K562 (cell line): ENCODE measurements around the gene SNAPC3. TPM values are rescaled to one million over a fixed set of nuclear protein-coding genes. Genes with fewer than 3 reads are reported as not detected.
A peak's percentile ranks its signal among the peaks of the same experiment; 100 is the strongest.

Source experiments
- CBFA2T2 ChIP-seq: fragments of 450-650 bp; conservative IDR thresholded peaks from 2 replicates; pipeline ENCODE4 v1.6.1; 2017; ENCODE audit warnings: mild to moderate bottlenecking
- ELF4 ChIP-seq: fragments of 450-650 bp; formaldehyde crosslinking; IDR thresholded peaks from 2 replicates; pipeline ENCODE4 v1.4.0; 2022; ENCODE audit warnings: missing genetic modification characterization
- GATA2 ChIP-seq: sonication (generic); formaldehyde crosslinking; IDR thresholded peaks from 2 replicates; pipeline ENCODE4 v1.4.0; 2020; ENCODE audit warnings: mild to moderate bottlenecking, missing genetic modification reagents
- MXI1 ChIP-seq: IDR thresholded peaks from 2 replicates; pipeline ENCODE4 v1.6.1; 2011; ENCODE audit warnings: low read depth, mild to moderate bottlenecking, improper control_type of control experiment, low read length
- NCOA6 ChIP-seq: fragments of 450-650 bp; IDR thresholded peaks from 2 replicates; pipeline ENCODE4 v1.6.1; 2017; ENCODE audit warnings: mild to moderate bottlenecking
- NFE2 ChIP-seq: IDR thresholded peaks from 2 replicates; pipeline ENCODE4 v1.6.1; 2014; ENCODE audit warnings: antibody characterized with exemption, low read depth
- NR2C1 ChIP-seq, 2 experiments: fragments of 450-650 bp; IDR thresholded peaks; 2 replicates each; pipeline ENCODE4 v1.6.1; 2017; ENCODE audit warnings: mild to moderate bottlenecking in 2 of 2, antibody characterized with exemption in 1 of 2, inconsistent platforms in 1 of 2, missing compliant biosample characterization in 1 of 2, missing genetic modification characterization in 1 of 2
- PKNOX1 ChIP-seq: fragments of 450-650 bp; IDR thresholded peaks from 2 replicates; pipeline ENCODE4 v1.6.1; 2016
- POLR2B ChIP-seq: fragments of 450-650 bp; IDR thresholded peaks from 2 replicates; pipeline ENCODE4 v1.6.1; 2018; ENCODE audit warnings: low read depth; ENCODE audit not compliant: partially characterized antibody
- RBM34 ChIP-seq: fragments of 200-400 bp; formaldehyde crosslinking; IDR thresholded peaks from 2 replicates; pipeline ENCODE4 v1.6.1; 2018; ENCODE audit warnings: low read length, borderline replicate concordance; ENCODE audit not compliant: insufficient read depth
- SIRT6 ChIP-seq: IDR thresholded peaks from one replicate; pipeline ENCODE4 v1.6.1; 2012; ENCODE audit warnings: low read depth, mild to moderate bottlenecking, control low read depth, inconsistent platforms, low read length, moderate library complexity
- SNIP1 ChIP-seq: fragments of 450-650 bp; IDR thresholded peaks from 2 replicates; pipeline ENCODE4 v1.7.1; 2017; ENCODE audit warnings: low read depth, mild to moderate bottlenecking
- SOX6 ChIP-seq: fragments of 450-650 bp; IDR thresholded peaks from 2 replicates; pipeline ENCODE4 v1.6.1; 2014; ENCODE audit warnings: mild to moderate bottlenecking
- TEAD1 ChIP-seq, 2 experiments: fragments of 450-650 bp in 1 of 2; sonication (generic) in 1 of 2; formaldehyde crosslinking; IDR thresholded peaks; 2 replicates each; pipeline versions ENCODE4 v1.4.0 to v1.8.0; 2020 to 2022; ENCODE audit warnings: mild to moderate bottlenecking in 2 of 2, missing genetic modification reagents in 1 of 2
- ZNF165 ChIP-seq: fragments of 250-450 bp; sonication (Bioruptor Pico); IDR thresholded peaks from 2 replicates; pipeline ENCODE4 v1.4.0; 2020; ENCODE audit warnings: borderline replicate concordance
- ZNF407 ChIP-seq: fragments of 450-650 bp; IDR thresholded peaks from 2 replicates; pipeline ENCODE4 v1.6.1; 2016; ENCODE audit warnings: low read depth
- ZNF592 ChIP-seq: fragments of 450-650 bp; IDR thresholded peaks from 2 replicates; pipeline ENCODE4 v1.6.1; 2017; ENCODE audit warnings: antibody characterized with exemption, mild to moderate bottlenecking
- polyA plus RNA-seq, 8 experiments: library from polyadenylated mRNA; depleted of rRNA in 4 of 8; stranded (reverse) in 5 of 8; unstranded in 3 of 8; fragments of >200 nt; fragmentation: Nextera tagmentation in 2 of 8; fragmentation: Illumina TruSeq in 1 of 8; extraction: Ambion mirVana in 2 of 8; extraction: Trizol in 1 of 8; gene quantifications; 2 replicates each; pipeline versions ENCODE4 v1.2.1 to v1.2.3, GENCODE V29; 2011 to 2014; ENCODE audit warnings: inconsistent platforms in 1 of 8, missing spikeins in 1 of 8
- total RNA-seq, 7 experiments: library from RNA; depleted of rRNA in 6 of 7; stranded (reverse); fragments of >200 nt in 6 of 7; fragmentation: Illumina TruSeq in 2 of 7; extraction: Trizol in 2 of 7; gene quantifications; 2 replicates each; pipeline versions ENCODE4 v1.2.1 to v1.2.3, GENCODE V29; 2011 to 2021; ENCODE audit warnings: low replicate concordance in 1 of 7

The SNAPC3 gene
- total and polyA plus RNA-seq, 9 of the 15 experiments (the other 6 are each of a cell fraction or from before 2014, with no cell fraction given), result 2.3 to 38.9 (median 19.8) TPM

GRCh38 chr9:15403155-15403554, 19.5 kb upstream of the SNAPC3 start (continued):
- TF ChIP-seq ZNF407 (no peak), SNIP1 (no peak), NR2C1 (IDR thresholded peaks at IDR 0.05) (no peak), NR2C1 (tag; IDR thresholded peaks at IDR 0.05) (no peak), RBM34 (no peak), ZNF592 (no peak), ZNF165 (CRISPR knock-in tag) (no peak), TEAD1 (CRISPR knock-in tag; IDR thresholded peaks at IDR 0.05) (no peak), MXI1 (no peak), GATA2 (CRISPR knock-in tag) (no peak), CBFA2T2 (peak; percentile 68), POLR2B (no peak), ELF4 (CRISPR knock-in tag) (no peak), SIRT6 (no peak), SOX6 (no peak), NFE2 (no peak), NCOA6 (no peak), PKNOX1 (no peak)
